ENCODE measurements around the gene ZNF879.

DNA sequence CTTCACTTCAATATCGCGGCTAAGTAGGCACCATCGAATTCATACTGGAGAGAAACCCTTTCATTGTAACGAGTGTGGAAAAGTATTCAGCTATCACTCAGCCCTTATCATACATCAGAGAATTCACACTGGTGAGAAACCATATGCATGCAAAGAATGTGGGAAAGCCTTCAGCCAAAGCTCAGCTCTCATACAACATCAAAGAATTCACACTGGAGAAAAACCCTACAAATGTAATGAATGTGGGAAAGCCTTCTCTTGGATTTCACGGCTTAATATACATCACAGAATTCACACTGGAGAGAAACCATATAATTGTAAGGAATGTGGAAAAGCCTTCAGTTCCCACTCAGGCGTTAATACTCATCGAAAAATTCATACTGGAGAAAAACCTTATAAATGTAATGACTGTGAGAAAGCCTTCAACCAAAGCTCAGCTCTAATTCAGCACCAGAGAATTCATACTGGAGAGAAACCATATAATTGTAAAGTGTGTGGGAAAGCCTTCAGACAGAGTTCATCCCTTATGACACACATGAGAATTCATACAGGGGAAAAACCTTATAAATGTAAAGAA, 9.5 kb downstream of the ZNF879 start:
- TF ChIP-seq, protein P1, sequence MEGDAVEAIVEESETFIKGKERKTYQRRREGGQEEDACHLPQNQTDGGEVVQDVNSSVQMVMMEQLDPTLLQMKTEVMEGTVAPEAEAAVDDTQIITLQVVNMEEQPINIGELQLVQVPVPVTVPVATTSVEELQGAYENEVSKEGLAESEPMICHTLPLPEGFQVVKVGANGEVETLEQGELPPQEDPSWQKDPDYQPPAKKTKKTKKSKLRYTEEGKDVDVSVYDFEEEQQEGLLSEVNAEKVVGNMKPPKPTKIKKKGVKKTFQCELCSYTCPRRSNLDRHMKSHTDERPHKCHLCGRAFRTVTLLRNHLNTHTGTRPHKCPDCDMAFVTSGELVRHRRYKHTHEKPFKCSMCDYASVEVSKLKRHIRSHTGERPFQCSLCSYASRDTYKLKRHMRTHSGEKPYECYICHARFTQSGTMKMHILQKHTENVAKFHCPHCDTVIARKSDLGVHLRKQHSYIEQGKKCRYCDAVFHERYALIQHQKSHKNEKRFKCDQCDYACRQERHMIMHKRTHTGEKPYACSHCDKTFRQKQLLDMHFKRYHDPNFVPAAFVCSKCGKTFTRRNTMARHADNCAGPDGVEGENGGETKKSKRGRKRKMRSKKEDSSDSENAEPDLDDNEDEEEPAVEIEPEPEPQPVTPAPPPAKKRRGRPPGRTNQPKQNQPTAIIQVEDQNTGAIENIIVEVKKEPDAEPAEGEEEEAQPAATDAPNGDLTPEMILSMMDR (conservative IDR thresholded peaks at IDR 0.05 in 1 of 2, IDR thresholded peaks at IDR 0.05 in 1 of 2; ENCODE audit: low read depth in 1 of 2, low read length in 2 of 2) = no peak
- TF ChIP-seq EZH2 (IDR thresholded peaks at IDR 0.05; ENCODE audit: low read length, missing control alignments) = no peak
